Measurements from ENCODE around the gene PANK2.
"Not testable (repeated sequence)": the region's sequence is repeated elsewhere in the genome, so short reads cannot be mapped to it uniquely, and the experiment has no call there.

PANK2 gene

DNA sequence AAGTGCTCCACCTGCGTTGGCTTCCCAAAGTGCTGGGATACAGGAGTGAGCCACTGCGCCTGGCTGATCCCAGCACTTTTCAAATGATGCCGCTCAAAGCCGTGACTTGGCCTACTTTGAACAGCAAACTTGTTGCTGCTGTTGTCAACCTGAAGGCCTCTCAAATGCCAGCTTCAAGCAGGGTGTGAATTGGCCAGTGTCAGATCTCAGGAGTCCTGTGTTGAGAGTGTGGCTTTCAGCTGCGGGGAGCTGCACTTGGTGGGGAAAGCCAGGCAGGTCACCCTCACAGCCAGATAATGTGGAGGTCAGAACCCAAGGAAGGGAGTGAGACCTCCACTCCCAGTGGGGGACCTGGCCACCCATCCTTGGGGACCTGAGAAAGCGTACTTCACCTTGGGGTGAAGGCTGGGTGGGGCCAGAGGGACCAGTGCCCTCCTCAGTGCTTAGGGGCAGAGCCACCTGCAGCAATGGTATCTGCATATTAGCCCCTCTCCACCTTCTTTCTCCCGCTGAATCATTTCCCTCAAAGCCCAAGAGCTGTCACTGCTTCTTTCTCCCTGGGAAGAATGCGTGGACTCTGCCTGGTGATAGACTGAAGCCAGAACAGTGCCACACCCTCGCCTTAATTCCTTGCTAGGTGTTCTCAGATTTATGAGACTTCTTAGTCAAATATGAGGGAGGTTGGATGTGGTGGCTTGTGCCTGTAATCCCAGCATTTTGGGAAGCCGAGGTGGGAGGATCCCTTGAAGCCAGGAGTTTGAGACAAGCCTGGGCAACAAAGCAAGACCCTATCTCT is 19.1 kb upstream of the PANK2 start:
- in situ Hi-C loops (cut with HindIII; ENCODE audit: low sequenced_read_pairs), result no loop called here

DNA sequence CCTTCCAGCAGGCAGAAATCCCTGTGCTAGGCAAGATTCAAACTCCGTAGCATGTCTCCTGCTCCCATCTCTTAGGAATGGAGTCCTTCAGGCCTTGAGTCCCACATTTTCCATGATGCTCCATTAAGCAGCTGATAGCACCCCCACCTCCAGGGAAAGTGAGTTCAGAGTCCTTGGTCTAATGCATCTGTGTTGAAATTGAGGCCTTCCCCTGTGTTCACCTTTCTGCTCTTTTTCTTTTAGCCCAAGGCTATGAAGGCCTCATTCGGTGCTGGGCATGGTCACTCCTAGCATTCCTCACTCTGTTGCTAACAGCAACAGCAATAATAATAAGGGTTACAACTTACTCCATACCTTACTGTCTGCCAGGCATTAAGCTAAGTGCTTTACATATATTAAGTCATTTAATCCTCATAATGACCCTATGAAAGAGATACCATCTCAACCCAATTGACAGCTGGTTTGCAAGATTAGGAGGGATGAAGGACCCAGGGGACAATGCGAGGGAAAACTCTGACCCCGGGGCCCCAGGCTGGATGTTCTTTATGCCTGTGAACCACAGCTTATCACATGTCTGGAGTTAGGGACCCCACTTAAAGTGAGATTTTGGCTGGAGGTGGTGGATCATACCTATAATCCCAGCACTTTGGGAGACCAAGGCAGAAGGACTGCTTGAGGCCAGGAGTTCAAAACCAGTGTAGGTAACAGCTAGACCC is 17.5 kb upstream of the PANK2 start:
- in situ Hi-C loops (cut with HindIII; ENCODE audit: low sequenced_read_pairs), result no loop called here

DNA sequence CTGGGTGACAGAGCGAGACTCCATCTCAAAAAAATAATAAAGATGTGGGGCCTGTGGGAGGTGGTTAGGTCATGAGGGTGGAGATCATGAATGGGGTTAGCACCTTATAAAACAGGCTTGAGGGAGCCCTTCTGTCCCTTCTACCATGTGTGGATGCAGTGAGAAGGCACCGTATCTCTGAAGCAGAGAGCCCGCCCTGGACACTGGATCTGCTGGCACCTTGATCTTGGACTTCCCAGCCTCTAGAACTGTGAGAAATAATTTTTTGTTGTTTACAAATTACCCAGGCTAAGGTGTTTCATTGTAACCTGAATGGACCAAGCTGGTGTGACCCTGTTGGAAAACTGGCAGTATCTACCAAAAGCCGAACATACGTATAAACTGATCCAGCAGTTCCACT is 15.7 kb upstream of the PANK2 start:
- in situ Hi-C loops (cut with HindIII; ENCODE audit: low sequenced_read_pairs), result no loop called here

- in situ Hi-C loops (cut with HindIII; ENCODE audit: low sequenced_read_pairs), result no loop called here
Observed at GRCh38 chr20:3874194-3874844, 14.9 kb upstream of the PANK2 start.

DNA sequence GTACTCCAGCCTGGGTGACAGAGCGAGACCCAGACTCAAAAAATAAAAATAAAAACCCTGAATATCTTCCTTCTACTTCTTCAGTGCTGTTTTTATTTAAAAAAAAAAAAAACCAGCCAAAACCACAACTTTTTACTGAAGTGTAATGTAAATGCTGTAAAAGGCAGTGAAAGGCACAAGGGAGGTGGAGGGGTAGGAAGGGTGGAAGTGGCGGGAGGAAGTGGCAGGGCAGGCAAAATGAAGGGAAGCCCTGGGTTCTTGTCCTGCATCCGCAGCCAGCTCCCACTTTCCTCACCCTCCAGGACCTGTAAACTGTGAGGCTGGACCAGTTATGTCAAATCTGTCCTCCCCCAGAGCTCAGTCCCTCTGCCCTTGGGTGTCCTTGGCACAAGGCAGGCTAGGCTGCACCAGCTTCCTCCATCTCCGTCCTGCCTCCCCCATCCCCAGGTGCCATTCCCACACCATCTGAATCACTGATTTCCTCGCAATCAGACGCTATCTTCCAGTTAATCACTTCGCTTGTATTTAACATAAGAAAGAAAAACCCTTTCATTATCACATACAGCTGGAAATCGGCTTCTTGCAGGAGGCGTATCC is 13.7 kb upstream of the PANK2 start:
- in situ Hi-C loops (cut with HindIII; ENCODE audit: low sequenced_read_pairs), result no loop called here

GRCh38 chr20:3876000-3876399 is 13.2 kb upstream of the PANK2 start:
- in situ Hi-C loops (cut with HindIII; ENCODE audit: low sequenced_read_pairs), result no loop called here

- in situ Hi-C loops (cut with HindIII; ENCODE audit: low sequenced_read_pairs), result no loop called here
Observed at GRCh38 chr20:3876676-3877075, 12.5 kb upstream of the PANK2 start.

DNA sequence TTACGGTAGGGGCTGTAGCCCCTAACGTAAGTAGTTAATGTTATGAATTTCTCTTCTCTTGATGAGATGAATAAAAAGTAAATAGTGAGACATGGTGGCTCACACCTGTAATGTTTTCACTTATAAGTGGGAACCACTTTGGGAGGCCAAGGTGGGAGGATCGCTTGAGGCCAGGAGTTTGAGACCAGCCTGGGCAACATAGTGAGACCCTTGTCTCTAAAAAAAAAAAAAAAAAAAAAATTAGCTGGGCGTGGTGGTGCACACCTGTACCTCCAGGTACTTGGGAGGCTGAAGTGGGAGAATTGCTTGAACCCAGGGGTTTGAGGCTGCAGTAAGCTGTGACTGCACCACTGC is 10.3 kb upstream of the PANK2 start:
- in situ Hi-C loops (cut with HindIII; ENCODE audit: low sequenced_read_pairs), result not testable (repeated sequence)

GRCh38 chr20:3885715-3886114 is 3.5 kb upstream of the PANK2 start:
- in situ Hi-C loops (cut with HindIII; ENCODE audit: low sequenced_read_pairs), result no loop called here

- in situ Hi-C loops (cut with HindIII; ENCODE audit: low sequenced_read_pairs), result no loop called here
Observed at GRCh38 chr20:3887876-3888620, 1.1 kb upstream of the PANK2 start.

DNA sequence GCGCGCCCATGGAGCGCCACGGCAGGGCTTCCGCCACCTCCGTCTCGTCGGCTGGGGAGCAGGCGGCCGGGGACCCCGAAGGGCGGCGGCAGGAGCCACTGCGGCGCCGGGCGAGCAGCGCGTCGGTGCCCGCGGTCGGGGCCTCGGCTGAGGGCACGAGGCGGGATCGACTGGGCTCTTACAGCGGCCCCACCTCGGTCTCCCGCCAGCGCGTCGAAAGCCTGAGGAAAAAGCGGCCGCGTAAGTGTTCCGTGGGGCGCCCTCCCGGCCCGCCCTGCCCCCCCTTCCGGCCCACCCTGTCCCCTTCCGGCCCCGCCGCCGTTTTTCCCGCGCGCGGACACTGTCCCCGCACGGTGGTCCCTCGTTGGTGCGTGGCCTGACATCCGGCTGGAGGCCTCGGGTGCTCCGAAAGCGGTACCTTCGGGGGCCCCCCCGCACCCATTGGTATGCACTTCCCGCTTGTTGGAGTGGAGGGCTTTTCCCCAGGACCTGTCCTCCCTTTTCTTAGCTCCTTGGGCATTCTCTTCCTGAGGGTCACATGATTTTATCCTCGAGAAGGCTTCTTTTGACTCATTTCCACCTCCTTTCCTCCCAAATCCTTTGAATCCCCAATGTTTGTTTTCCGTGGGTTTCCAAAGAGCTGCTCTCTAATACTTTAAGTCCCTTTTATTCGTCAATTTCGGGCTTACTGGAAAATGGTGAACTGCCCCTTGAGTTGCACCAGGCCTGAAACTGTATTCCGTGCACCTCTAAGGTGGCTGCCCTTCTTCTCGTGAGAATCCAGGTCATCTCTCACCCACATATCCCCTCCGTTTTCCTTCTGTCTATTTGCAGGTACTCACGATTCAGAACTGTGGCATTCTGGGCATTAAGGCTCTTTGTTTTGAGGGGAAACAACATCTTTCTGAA is 556 bp downstream of the PANK2 start:
- in situ Hi-C loops (cut with HindIII; ENCODE audit: low sequenced_read_pairs), result no loop called here

DNA sequence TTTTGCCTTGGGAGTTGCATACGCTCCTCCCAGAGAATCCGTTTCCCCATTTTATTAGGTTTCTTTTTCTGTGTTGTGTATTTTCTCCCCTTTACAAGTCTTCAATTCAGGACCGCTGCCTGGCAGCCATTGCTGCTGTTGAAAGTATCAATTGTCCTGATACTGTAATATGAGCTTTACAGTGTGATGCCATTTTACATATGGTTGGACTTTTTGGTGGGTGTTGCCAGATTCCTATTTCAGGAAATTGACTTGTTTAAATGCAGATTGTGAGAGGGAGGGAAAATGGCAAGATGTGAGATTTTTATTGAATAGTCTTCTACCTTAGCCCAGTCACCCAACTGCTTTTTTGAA is 1.2 kb downstream of the PANK2 start:
- in situ Hi-C loops (cut with HindIII; ENCODE audit: low sequenced_read_pairs), result no loop called here

DNA sequence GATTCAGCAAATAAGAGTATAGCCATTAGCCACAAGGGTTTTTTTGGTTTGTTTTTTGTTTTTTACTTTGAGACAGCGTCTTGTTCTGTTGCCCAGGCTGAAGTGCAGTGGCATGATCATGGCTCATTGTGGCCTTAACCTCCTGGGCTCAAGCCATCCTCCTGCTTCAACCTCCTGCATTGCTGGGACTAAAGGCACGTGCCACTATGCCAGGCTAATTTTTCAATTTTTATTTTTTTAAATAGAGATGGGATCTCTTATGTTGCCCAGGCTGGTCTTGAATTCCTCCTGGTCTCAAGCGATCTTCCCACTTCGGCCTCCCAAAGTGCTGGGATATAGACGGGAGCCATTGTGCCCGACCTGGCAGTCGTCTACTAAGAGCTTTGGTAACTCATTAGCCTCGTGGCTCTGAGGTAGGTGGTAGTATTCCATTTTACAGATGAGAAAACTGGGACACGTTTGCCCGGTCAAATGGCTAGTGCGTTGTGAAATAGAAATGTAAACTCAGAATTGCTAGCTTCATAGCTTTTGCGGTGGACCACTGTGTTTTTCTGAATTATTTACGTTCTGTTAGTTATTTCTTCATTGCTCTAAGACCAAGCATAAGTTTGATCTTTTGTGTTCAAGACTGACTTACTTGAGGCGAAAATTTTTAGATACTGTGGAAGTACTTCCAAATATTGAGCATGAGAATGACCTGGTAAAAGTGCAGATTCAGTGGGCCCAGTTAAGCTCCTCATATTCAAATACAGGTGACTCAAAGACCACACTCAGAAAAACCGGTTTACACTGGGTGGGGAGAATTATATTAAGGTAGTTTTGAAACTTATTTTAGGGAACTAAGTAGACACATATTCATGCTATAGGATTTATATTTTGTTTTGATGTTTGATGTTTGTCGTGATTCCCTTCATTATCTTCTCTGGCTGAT is 2.1 kb downstream of the PANK2 start:
- in situ Hi-C loops (cut with HindIII; ENCODE audit: low sequenced_read_pairs), result no loop called here

GRCh38 chr20:3894796-3895195 is 5.6 kb downstream of the PANK2 start:
- in situ Hi-C loops (cut with HindIII; ENCODE audit: low sequenced_read_pairs), result no loop called here

- in situ Hi-C loops (cut with HindIII; ENCODE audit: low sequenced_read_pairs), result no loop called here
Observed at GRCh38 chr20:3896302-3896701, 7.1 kb downstream of the PANK2 start.

- in situ Hi-C loops (cut with HindIII; ENCODE audit: low sequenced_read_pairs), result no loop called here
Observed at GRCh38 chr20:3896853-3897583, 7.8 kb downstream of the PANK2 start.

DNA sequence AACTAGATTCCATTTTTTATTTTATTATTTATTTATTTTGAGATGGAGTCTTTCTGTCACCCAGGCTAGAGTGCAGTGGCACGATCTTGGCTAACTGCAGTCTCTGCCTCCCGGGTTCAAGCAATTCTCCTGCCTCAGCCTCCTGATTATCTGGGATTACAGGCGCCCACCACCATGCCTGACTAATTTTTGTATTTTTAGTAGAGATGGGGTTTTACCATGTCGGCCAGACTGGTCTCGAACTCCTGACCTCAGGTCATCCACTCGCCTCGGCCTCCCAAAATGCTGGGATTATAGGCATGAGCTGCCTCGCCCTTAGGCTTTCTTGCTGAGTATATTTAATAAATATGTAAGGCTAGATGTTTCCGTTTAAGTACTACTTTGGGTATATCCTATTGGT is 9.0 kb downstream of the PANK2 start:
- in situ Hi-C loops (cut with HindIII; ENCODE audit: low sequenced_read_pairs), result not testable (repeated sequence)

GRCh38 chr20:3898639-3899038 is 9.5 kb downstream of the PANK2 start:
- in situ Hi-C loops (cut with HindIII; ENCODE audit: low sequenced_read_pairs), result no loop called here
